ENCODE data around the gene CLIC1. TPM values are rescaled to one million over a fixed set of nuclear protein-coding genes. Genes with fewer than 3 reads are reported as not detected.

The CLIC1 gene
- polyA plus RNA-seq, 1 donor (not counting 4 experiments of a cell fraction or from before 2014, with no cell fraction given): 832 TPM

- dilution Hi-C loops (cut with MboI; ENCODE audit: extremely low pct_ligation_motif_present, low sequenced_read_pairs): no loop called here
- DNase-seq (ENCODE audit: low read depth, low spot score) (no peak), FAIRE-seq (no peak)
- Histone ChIP-seq H4K20me1 (ENCODE audit: control insufficient read depth, extremely low read depth, insufficient read depth, low read length) (no peaks in the 10 kb centered on the region), H2AFZ (ENCODE audit: control insufficient read depth, low read length) (no peak overlapping the region), H3K79me2 (ENCODE audit: control insufficient read depth, insufficient read depth, low read length) (no peaks in the 10 kb centered on the region), H3K4me3 (ENCODE audit: control insufficient read depth in 2 of 3, extremely low read depth in 1 of 3, insufficient read depth in 2 of 3, low read depth in 1 of 3, low read length in 3 of 3) (no peak overlapping the region), H3K36me3 (ENCODE audit: control insufficient read depth in 2 of 2, extremely low read depth in 1 of 2, insufficient read depth in 2 of 2, low read length in 2 of 2) (peaks cover 24 to 49% of the 10 kb centered on the region in 2 experiments), H3K4me1 (ENCODE audit: control insufficient read depth, extremely low read depth, insufficient read depth, low read length) (peaks cover 22% of the 10 kb centered on the region), H3K27ac (ENCODE audit: control insufficient read depth, insufficient read depth, low read length) (no peak overlapping the region), H3K9ac (ENCODE audit: control insufficient read depth, extremely low read depth, insufficient read depth, low read length) (no peak overlapping the region), H3K9me1 (ENCODE audit: control insufficient read depth, extremely low read depth, insufficient read depth, low read length) (no peaks in the 10 kb centered on the region), H3K4me2 (ENCODE audit: control insufficient read depth, extremely low read depth, insufficient read depth, low read depth, low read length) (no peak overlapping the region), H3K9me3 (ENCODE audit: control insufficient read depth, low read depth, low read length) (no peaks in the 10 kb centered on the region), H3K27me3 (ENCODE audit: control insufficient read depth, extremely low read depth, insufficient read depth, low read length) (no peaks in the 10 kb centered on the region)
- TF ChIP-seq EZH2 (IDR thresholded peaks at IDR 0.05; ENCODE audit: low read length): no peak
- TF ChIP-seq CTCF (optimal IDR thresholded peaks at IDR 0.05 in 1 of 3, IDR thresholded peaks at IDR 0.05 in 1 of 3, conservative IDR thresholded peaks at IDR 0.05 in 1 of 3; ENCODE audit: extremely low read depth in 1 of 3, insufficient read depth in 2 of 3, low read length in 3 of 3): no peak
These were observed 43.6 kb upstream of the CLIC1 start for GRCh38 chr6:31779908-31780307.

- Histone ChIP-seq H3K4me1 (ENCODE audit: control insufficient read depth, extremely low read depth, insufficient read depth, low read length) (peaks cover 22% of the 10 kb centered on the region), H3K9ac (ENCODE audit: control insufficient read depth, extremely low read depth, insufficient read depth, low read length) (no peak overlapping the region), H3K79me2 (ENCODE audit: control insufficient read depth, insufficient read depth, low read length) (no peaks in the 10 kb centered on the region), H3K9me1 (ENCODE audit: control insufficient read depth, extremely low read depth, insufficient read depth, low read length) (no peaks in the 10 kb centered on the region), H3K4me2 (ENCODE audit: control insufficient read depth, extremely low read depth, insufficient read depth, low read depth, low read length) (no peak overlapping the region), H2AFZ (ENCODE audit: control insufficient read depth, low read length) (no peak overlapping the region), H3K4me3 (ENCODE audit: control insufficient read depth in 2 of 3, extremely low read depth in 1 of 3, insufficient read depth in 2 of 3, low read depth in 1 of 3, low read length in 3 of 3) (no peak overlapping the region), H4K20me1 (ENCODE audit: control insufficient read depth, extremely low read depth, insufficient read depth, low read length) (no peaks in the 10 kb centered on the region), H3K9me3 (ENCODE audit: control insufficient read depth, low read depth, low read length) (no peaks in the 10 kb centered on the region), H3K27ac (ENCODE audit: control insufficient read depth, insufficient read depth, low read length) (no peak overlapping the region), H3K36me3 (ENCODE audit: control insufficient read depth in 2 of 2, extremely low read depth in 1 of 2, insufficient read depth in 2 of 2, low read length in 2 of 2) (peaks cover 19 to 43% of the 10 kb centered on the region in 2 experiments), H3K27me3 (ENCODE audit: control insufficient read depth, extremely low read depth, insufficient read depth, low read length) (no peaks in the 10 kb centered on the region)
- FAIRE-seq (no peak), DNase-seq (ENCODE audit: low read depth, low spot score) (no peak)
- dilution Hi-C loops (cut with MboI; ENCODE audit: extremely low pct_ligation_motif_present, low sequenced_read_pairs): no loop called here
- TF ChIP-seq CTCF (optimal IDR thresholded peaks at IDR 0.05 in 1 of 3, IDR thresholded peaks at IDR 0.05 in 1 of 3, conservative IDR thresholded peaks at IDR 0.05 in 1 of 3; ENCODE audit: extremely low read depth in 1 of 3, insufficient read depth in 2 of 3, low read length in 3 of 3) (no peak), EZH2 (IDR thresholded peaks at IDR 0.05; ENCODE audit: low read length) (no peak)
These were observed 42.9 kb upstream of the CLIC1 start for GRCh38 chr6:31778999-31779885.

Measured in keratinocyte (primary cell).